ENCODE results near the gene TPCN2.

The TPCN2 gene

GRCh38 chr11:69171476-69172240 is 122.9 kb downstream of the TPCN2 start:
- DNase-seq: no peak

- no peak for DNase-seq
Observed at GRCh38 chr11:69172674-69173073, 123.9 kb downstream of the TPCN2 start.

GRCh38 chr11:69173331-69173730 is 124.6 kb downstream of the TPCN2 start:
- DNase-seq: no peak

GRCh38 chr11:69173925-69174581 is 125.3 kb downstream of the TPCN2 start:
- no peak for DNase-seq

GRCh38 chr11:69174841-69175240 is 126.1 kb downstream of the TPCN2 start:
- DNase-seq: no peak

GRCh38 chr11:69178819-69179482 is 130.2 kb downstream of the TPCN2 start:
- no peak for DNase-seq

GRCh38 chr11:69180226-69180625 is 131.5 kb downstream of the TPCN2 start:
- DNase-seq: no peak

- DNase-seq: no peak
Observed at GRCh38 chr11:69180726-69181125, 132.0 kb downstream of the TPCN2 start.

- no peak for DNase-seq
Observed at GRCh38 chr11:69183613-69184012, 134.9 kb downstream of the TPCN2 start.

Data from NCI-H446 treated with DMSO at 0.1 percent for 48 hours (cell line).